RPMI8226 (cell line): ENCODE results near the gene PHLDA2.
"Not testable (repeated sequence)": the region's sequence is repeated elsewhere in the genome, so short reads cannot be mapped to it uniquely, and the experiment has no call there.

ENCODE experiments used
- DNase-seq: peaks from one replicate; pipeline ENCODE4 v3.0.0-alpha.2; 2015

PHLDA2 gene

DNA sequence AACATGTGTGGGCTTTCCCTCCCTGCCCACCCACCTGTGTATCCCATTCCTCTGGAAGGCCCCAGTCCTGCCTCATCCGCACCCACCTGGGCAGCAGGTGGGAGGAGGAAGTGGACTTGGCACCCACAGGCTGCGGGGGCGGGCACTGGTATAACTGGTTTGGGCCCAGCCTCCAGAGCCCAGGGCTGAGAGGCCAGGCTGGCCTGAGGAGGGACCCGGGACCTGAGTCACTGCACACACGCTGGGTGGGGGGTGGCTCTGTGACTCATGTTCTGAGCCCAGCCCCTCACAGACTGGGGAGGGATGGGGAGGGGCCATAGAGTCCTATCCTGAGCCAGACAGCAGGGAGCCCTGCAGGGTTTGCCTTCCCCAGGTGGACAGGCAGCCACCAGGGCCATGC, 16.7 kb downstream of the PHLDA2 start:
- DNase-seq, result no peak

DNA sequence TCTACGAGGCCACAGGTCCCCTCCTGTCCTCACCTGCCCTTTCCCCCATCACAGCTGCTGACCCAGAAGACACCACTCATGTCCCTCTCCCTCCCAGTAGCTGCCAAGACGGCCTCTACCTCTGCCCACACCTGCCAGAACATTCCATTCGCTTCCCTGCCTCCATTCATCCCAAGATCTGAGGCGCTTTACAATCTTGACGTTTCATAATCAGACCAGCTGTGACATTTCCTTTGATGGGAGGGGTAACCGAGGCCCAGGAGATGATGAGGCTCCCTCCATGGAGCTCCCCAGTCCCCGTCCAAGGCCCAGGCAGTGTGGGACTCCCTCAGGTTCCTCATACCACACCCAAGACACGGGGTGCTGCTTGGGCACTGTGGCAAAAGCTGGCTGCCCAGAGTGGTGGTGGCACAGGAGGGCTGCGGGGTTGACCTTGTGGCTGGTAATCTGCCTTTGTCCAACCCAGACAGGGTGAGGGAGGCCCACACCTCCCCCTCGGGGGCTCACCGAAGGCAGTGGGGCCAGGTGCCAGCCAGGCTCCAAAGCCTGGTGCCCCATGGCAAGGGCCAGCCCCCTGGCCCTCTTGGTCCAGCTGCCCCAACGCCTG, 17.3 kb downstream of the PHLDA2 start:
- no peak for DNase-seq

DNA sequence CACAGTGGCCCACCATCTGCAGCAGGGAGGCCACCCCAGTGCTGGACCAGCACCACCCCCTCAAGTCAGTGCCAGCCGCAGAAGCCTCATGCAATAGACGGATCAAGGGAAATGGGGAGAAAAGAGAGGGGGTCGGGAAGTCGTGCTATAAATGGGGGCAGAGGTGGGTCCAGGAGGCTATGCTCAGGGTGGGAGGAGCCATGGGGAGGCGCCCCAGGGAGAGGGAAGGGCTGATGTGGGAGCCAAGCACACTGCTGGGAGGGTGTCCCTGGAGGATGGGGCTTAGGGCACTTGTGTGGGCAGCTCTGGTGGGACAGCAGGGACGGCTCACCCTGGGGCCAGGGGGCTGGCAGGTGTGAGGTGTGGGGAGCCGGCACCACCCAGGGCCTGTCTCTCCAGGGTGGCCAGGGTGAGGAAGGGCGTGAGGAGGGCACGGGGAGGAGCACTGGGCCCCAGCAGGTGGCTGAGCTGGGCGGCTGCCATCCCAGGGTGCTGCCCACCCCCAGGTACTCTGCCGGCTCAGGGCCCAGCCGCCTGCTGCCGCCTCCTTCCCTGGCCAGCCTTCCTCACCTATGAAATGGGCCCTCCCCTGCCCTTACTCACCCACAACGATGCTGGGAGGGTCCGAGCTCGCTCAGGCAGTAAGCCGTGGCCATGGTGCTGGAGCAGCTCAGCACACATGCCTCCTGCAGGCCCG, 18.0 kb downstream of the PHLDA2 start:
- peak; percentile 49 for DNase-seq

DNA sequence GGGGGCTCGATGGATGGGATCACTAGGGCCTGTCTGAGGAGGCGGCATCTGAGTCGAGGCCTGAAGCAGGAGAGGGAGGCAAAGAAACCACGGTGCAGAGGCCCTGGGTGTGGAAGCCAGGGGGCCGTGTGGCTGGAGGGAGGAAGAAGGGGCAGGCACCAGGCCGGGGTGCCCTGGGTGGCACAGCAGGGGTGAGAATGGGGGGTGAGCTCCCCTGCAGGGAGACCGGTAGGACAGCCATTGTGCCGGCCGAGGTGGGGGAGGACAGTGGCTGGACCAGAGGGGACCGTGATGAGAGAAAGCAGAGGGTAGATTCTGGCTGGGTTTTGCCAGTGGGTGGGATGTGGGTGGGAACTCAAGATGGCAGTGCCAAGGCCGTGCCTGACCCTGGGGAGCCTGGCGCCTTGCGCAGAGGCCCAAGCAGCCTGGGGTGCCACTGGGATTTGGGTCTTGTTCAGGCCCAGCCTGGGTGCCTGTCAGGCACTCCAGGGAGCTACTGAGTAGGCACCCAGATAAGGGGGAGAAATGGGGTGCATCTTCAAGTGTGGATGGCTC, 18.7 kb downstream of the PHLDA2 start:
- no peak for DNase-seq

DNA sequence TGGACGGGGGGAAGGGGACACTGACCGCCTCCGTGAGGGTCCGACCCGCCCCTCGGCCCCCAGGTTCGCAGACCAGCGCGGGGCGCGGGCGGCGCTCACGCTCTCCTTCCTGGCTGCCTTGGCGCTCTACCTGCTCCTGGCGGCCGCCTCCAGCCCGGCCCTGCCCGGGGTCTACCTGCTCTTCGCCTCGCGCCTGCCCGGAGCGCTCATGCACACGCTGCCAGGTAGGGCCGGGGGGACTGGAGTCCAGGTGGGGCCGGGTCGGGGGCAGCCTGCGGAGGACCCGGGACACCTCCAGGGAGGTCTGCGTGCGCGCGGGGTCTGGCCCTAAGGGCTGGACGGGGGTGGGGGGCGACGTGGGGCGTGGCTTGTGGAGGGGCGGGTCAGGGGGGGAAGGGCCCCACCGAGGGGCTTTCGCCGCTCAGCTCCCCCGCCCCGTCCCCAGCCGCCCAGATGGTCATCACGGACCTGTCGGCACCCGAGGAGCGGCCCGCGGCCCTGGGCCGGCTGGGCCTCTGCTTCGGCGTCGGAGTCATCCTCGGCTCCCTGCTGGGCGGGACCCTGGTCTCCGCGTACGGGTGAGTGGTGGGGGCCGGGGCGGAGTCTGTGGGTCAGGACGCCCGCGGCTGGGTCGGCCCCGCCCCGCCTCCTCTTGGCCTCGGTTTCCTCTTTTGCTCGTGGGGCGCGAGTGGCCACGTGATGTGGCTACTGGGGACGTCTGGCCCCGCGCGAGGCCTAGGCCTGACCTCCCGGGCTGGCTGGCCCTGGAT, 19.9 kb downstream of the PHLDA2 start:
- no peak for DNase-seq

DNA sequence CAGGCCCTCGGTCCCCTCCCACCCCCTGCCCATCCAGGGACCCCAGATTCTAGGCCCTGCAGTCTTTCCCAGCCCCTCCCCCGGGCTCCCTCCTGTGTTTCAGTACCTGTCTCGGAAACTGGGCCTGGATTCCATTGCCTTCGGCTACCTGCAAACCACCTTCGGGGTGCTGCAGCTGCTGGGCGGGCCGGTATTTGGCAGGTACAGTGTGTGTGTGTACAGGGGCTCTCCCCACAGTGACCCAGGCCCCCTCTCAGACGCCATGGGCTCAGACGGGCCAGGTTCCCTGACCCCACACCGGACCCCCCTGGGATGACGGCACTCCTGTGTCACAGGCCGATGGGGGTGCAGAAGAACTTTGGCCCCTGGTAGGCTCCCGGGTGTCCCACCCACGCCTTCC, 21.1 kb downstream of the PHLDA2 start:
- DNase-seq, result no peak

DNA sequence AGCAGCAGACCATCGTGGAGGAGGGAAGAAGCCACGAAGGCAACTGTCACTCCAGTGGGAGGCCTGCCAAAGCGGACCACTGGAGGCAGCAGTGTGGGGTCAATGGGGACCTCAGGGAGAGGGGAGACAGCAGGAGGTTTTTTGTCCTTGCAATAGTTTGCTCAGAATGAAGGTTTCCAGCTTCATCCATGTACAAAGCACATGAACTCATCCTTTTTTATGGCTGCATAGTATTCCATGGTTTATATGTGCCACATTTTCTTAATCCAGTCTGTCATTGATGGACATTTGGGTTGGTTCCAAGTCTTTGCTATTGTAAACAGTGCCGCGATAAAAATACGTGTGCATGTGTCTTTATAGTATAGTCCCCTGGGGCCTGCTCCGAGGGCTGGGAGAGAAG, 23.9 kb downstream of the PHLDA2 start:
- DNase-seq, result not testable (repeated sequence)

DNA sequence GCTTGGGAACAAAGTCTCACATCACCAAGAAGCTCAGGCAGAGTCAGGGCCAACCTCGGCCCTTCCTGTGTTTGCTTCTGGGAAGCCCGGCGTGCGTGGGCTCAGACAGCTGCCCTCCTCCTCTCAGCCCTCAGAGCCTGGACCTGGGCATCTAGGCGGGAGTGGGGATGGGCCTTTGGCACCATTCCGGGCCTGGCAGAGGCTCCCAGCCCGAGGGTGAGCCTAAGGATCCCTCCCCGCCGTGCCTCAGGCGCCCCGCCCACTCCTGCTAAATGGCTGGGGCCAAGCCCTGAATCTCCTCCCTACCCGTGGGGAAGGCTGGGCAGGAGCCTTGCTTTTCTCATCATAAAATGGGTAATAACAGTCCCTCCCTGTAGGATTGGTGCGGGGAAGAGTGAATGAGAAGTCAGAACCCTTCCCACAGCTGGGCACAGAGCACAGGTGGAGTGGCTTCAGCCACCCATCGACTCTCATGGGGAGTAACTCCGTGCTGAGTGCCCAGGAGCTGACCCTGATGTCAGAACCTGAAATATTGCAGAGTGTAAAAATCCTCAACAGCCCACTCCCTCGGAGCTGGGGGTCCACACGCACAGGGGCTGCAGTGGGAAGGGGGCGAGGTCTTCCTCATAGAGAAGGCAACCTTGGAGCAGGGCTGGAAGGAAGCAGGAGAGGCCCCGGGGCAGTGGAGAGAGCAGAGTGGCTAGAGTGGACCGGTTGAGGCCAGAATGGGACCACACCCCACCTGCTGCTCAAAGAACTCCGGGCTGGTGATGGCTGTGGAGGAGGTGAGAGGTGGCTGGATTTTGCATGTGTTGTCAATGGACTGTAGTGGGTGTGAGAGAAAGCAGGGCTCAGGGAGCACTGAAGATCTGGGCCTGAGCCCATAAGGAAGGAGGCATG, 24.8 kb downstream of the PHLDA2 start:
- no peak for DNase-seq

DNA sequence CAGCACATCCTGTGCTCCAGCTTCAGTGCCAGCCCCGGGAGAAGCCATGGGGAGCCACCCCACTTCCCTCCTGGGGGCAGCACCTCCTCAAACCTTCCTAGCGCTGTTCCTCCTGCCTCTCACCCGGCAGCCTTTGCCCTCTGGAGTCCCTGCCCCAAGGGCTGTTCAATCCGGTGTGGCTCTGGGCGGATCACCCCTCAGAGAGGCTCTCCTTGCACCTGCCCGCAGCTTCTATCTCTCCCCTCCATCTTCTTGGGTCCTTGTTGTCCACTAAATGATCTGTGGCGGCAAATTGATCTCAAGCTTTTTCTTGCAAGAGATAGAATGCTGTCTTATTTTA, 25.6 kb downstream of the PHLDA2 start:
- no peak for DNase-seq

DNA sequence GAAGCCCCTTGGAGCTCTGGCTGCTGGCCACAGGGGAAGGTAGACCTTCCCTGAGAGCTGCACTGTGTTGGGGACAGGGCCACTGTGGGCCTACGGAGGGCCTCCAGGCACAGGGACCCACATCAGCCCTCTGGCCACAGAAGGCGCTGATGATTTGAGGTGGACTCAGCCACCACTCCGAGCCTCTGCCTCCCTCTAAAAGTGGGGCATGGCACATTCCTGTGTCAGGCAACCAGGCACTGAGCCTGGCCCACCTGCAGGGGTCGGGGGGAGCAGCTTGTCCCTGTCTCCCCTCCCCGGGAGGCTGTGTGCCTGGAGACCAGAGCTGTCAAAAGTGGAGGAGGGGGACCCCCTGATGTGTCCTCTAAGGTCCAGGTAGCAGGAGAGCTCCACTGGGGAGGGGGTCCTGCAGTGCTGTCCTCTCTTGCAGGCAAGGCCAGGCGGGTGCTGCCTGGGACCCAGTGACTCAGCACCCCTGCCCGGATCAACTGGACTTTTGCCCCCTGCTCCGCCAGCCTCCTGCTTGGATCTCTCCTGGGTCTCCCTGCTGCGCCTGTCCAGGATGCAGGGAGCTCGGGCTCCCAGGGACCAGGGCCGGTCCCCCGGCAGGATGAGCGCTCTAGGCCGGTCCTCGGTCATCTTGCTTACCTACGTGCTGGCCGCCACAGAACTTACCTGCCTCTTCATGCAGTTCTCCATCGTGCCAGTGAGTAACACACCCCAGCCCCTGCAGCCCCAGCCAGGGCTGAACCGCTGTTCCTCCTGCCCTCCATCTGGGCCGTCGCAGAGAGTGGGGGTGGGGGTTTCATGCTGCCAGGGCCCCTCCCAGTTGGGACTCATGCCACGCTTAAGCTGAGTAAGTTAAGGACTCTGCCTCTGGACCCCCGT, 26.2 kb downstream of the PHLDA2 start:
- no peak for DNase-seq

DNA sequence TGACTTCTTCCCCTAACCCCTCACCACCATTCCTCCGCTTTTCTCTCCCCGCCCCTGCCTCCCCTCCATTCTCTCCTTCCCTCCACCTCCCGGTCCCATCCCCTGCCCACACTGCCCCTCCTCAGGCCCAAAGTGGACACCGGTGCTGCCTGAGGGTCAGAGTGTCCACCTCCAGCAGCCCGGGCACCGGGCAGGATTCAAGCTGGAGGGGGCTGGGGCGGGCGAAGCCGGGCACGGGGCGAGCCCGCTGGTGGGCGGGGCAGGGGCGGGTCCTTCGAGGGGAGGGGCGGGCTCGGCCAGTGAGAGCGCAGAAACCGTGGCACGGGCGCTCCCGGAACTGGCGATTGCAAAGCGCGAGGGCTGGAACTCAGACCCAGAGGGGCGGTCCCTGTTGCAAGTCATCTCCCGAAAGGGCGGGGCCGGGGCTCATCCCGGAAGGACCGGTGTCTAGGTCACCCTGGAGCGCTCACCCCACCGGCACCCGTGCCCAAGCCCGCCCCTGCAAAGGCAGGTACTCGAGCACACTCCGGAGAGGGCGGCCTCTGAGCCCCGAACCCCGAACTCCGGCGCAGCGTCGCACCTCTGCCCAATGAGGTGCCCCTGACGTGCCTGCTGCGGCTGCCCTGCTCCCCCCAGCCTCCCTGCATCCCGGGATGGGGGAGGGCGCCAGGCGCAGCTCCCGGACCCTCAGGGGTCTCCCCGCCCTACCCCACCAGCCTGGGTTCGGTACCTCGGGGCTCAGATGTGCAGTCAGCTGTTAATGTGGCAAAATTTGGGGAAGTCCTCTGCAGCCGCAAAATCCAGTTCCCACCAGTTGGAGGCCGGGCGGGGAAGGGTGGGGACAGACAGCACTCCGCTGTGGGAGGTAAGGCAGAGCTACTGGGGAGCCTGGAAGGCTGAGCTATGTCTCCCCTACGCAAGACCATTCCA, 27.1 kb downstream of the PHLDA2 start:
- peak; percentile 95 for DNase-seq

DNA sequence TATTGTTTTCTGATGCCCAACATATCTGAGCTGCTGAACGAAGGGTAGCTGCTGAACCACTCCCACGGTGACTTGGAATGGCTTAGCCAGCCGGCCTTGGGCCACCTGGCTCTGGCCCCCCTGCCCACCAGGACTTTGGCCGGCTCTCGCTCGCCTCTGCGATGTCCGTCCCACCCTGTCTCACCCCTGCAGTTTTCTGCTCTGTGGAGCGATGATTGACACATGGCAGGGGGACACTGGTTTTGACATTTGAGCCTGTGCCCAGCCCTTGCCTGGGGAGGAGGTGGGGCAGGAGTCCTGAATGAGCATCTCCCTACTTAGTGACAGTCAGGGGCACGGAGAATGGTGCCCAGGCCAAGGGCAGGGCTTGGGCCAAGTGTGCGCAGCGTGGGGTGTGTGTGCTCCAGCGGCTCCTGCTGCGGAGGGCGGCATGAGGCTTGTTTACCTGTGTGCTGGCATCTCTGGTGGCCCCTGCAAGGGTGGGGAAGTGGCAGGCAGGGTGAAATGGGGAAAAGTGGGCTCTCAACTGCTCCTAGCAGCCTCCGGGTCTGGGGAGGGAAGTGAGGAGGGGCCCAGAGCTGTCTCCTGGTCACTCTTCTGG, 27.9 kb downstream of the PHLDA2 start:
- DNase-seq, result no peak

DNA sequence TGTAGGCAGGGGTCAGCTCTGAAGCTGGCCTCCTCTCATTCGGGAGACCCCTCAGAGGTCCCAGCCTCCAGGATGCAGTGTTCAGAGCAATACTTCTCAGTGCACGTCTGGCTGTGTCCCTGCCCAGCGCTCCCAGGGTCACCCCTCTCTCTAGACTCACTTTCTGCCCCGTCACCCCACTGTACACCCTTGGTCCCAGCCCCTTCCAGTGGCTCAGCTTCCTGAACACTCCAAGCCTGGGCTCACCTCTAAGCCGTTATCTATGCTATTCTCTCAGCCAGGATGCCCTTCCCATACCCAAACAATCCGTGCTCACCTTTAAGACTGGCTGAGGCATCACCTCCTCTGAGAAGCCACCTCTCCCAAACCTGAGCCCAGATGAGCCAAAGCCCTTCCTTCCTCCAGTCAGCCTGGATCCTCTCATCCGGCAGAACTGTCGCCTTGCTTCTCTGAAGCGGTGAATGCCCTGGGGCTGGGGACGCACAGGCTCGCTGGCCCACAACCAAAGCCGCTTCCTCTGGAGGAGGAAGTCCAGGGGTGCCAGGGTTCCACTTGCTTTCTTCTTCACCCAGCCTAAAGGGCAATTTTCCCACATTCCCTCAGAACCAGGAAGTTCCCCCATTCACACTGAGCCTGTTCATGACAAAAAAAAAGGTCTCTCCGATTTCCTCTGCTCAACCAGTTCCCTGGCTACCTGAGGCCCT, 30.0 kb downstream of the PHLDA2 start:
- no peak for DNase-seq

DNA sequence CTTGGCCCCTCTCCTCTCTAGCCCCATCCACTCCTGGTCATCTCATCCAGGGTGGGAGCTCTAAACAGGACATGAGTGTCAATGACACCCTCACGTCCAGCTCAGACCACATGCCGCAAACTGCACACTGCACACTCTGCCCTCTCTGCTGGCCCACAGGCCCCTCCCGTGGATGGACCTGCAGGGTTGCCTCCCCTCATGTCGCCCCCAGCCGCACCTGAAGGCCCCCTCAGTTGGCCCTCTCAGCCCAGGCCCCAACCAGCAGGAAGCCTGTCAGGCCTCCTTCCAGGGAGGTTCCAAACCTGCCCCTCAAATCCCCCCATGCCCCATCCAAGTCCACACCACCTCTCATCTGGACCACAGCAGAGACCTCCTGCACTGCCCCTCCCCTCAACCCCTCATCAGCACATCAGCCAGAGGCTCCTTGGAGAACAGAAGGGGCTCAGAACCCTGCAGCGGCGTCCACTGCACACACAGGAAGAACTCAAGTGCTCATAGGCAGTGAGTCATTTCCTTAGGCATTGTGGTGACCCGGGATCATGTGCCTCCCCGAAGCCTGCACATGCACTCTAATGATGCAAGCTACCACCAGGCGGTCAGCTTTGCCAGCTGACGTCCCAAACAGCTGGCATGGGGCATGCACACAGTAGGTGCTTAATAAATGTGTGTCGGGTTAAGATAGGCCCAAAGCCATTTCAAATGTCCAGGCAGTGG, 30.7 kb downstream of the PHLDA2 start:
- DNase-seq, result peak; percentile 57

DNA sequence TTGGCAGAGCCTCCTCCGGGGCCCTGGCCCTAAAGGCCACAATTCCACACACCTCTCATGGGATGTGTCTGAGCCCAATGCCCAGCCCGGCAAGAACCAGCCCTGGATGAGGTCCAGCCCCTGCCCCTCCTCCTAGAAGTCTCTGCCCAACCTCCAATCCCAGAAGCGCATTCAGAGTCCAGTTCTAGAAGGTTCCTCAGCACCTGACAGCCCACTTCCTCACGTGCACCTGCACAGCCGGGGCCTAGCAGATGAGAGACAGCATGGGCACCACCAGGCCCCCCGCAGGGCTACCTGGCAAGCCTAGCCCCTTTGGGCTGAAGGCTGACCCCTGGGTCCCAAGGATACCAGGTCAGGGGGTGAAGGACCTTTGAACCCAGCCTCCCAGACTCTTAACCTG, 32.2 kb downstream of the PHLDA2 start:
- DNase-seq, result no peak

DNA sequence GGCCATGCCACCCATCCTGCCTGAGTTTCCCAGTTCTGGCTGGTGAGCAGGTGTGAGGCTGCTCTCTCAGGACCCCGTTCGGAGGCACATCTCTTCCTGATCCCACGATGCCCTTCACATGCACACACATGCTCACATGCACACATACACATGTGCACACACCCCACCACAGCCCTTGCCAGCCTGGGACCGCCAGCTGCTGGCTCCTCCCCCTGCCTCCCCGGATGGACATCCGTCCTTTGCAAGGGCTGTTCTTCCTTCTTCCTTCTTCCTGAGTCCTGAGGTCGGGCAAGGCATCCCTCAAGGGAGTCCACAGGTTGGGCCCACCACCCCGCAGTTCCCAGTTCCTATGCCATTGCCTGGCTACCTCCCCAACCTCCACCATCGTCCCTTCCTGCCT, 33.2 kb downstream of the PHLDA2 start:
- no peak for DNase-seq

DNA sequence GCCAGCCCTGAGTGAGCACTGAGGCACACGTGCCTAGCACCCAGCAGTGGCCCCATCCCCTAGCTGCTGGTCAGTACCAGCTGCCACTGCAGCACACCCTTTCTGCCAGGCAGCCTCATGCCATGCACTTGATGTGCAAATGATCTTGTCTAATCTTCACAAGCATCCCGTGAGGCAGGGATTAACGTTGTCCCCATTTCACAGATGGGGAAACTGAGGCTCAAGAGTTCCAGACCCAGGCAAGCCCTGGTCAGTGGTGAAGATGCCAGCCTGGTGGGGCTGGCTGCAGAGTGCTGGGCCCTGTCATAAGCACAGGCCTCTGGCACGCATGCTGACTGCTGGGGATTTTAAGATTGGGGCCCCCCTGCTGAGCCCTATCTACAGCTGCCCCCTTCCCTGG, 35.3 kb downstream of the PHLDA2 start:
- no peak for DNase-seq

DNA sequence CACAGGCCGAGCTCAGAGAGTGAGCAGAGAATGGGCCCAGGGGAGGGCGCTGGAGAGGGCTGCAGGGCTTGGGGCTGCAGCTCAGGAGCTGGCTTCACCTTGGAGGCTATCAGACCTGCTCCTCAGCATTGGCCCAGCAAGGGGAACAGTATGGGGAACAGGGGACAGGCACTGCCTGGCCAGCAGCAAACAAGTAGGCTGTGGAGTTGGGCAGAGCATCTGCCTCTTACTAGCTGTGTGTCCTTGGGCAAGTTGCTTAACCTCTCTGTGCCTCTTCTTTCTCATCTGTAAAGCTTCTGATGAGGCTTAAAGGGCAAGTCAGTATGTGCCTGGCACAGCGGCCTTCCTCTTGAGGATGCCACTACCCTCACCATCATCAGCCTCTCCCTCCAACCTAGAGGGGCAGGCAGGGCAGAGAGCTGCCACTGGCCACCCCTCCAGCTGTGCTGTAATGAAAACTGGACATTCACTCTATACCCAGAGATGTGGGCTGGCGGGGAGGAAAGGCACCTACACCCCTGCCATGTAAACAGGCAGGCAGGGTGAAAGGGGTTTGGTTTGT, 36.2 kb downstream of the PHLDA2 start:
- DNase-seq, result peak; percentile 57
